ENCODE results near the gene ADI1.

DNA sequence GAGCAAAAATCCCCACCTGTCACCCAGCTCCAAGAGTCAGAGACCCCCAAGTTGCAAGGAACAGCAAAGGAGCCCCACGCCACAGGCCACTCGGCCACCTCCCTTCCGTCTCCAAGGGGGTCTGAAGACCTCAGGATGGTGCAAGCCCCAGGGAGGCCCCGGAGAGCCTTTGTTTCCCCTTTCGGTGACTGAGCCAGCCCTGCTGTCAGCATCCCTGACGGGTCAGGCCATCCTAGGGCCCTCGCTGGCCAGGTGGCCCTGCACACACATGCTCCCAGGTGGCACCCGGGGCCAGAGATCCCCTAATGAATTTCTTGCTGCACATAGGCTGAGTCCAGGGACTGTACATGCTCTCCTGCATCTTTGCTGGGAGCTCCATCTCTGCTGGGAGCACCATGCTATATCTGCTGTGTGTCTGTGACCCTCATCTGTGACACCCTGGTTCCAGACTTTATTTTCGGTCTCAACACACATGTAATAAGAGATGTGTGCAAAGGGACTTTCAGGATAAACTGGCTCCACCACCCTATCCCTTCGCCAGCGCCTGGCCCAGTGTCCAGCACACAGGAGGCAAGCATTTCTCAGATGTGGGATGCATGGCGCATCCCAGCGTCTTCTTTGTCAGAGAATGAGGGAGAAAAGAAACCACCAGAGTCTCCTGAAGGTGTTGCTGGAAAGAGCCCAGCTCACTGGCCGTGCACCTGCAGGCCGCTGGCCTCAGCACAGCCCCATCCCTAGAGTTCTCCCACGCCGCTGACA is 27.4 kb downstream of the ADI1 start:
- TF ChIP-seq, protein P1, sequence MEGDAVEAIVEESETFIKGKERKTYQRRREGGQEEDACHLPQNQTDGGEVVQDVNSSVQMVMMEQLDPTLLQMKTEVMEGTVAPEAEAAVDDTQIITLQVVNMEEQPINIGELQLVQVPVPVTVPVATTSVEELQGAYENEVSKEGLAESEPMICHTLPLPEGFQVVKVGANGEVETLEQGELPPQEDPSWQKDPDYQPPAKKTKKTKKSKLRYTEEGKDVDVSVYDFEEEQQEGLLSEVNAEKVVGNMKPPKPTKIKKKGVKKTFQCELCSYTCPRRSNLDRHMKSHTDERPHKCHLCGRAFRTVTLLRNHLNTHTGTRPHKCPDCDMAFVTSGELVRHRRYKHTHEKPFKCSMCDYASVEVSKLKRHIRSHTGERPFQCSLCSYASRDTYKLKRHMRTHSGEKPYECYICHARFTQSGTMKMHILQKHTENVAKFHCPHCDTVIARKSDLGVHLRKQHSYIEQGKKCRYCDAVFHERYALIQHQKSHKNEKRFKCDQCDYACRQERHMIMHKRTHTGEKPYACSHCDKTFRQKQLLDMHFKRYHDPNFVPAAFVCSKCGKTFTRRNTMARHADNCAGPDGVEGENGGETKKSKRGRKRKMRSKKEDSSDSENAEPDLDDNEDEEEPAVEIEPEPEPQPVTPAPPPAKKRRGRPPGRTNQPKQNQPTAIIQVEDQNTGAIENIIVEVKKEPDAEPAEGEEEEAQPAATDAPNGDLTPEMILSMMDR (IDR thresholded peaks at IDR 0.05; ENCODE audit: low read length), result no peak
- TF ChIP-seq EZH2phosphoT487 (IDR thresholded peaks at IDR 0.05; ENCODE audit: low read length) (no peak), EZH2 (optimal IDR thresholded peaks at IDR 0.05; ENCODE audit: low read depth, low read length) (no peak)

All from MM.1S (cell line).